HepG2 (cell line): ENCODE results near the gene GRIFIN.

Source experiments
- CCAR2 ChIP-seq: fragments of 200-400 bp; formaldehyde crosslinking; optimal IDR thresholded peaks from 2 replicates; pipeline ENCODE3; 2018; ENCODE audit warnings: low read depth, mild to moderate bottlenecking, low read length, moderate library complexity
- ESRRA ChIP-seq: sonication (generic); formaldehyde crosslinking; IDR thresholded peaks from 2 replicates; pipeline ENCODE4 v1.5.1; 2020; ENCODE audit warnings: mild to moderate bottlenecking, low read depth, missing genetic modification reagents
- HHEX ChIP-seq: IDR thresholded peaks from 2 replicates; pipeline ENCODE4 v1.6.1; 2016; ENCODE audit warnings: control low read depth
- MBNL3 ChIP-seq: fragments of 250-450 bp; sonication (Bioruptor Pico); conservative IDR thresholded peaks from 2 replicates; pipeline ENCODE4 v1.8.0; 2022; ENCODE audit warnings: mild to moderate bottlenecking, inconsistent platforms
- NFIB ChIP-seq: sonication (generic); formaldehyde crosslinking; IDR thresholded peaks from 2 replicates; pipeline ENCODE4 v1.9.0; 2021; ENCODE audit warnings: missing genetic modification reagents, mild to moderate bottlenecking, borderline replicate concordance
- NPAS2 ChIP-seq: sonication (generic); formaldehyde crosslinking; IDR thresholded peaks from 2 replicates; pipeline ENCODE4 v1.8.0; 2022; ENCODE audit warnings: mild to moderate bottlenecking, missing genetic modification reagents, borderline replicate concordance
- PCBP2 ChIP-seq: fragments of 200-400 bp; formaldehyde crosslinking; optimal IDR thresholded peaks from 2 replicates; pipeline ENCODE3; 2018; ENCODE audit warnings: low read length, low read depth; ENCODE audit not compliant: poor library complexity, severe bottlenecking
- POLR2AphosphoS5 ChIP-seq: IDR thresholded peaks from 2 replicates; pipeline ENCODE4 v1.6.1; 2012; ENCODE audit warnings: low read depth, low read length
- PTBP1 ChIP-seq: fragments of 200-400 bp; formaldehyde crosslinking; IDR thresholded peaks from 2 replicates; pipeline ENCODE4 v1.6.1; 2018; ENCODE audit warnings: low read length, low read depth; ENCODE audit not compliant: poor library complexity, severe bottlenecking
- SMARCC2 ChIP-seq: fragments of 450-650 bp; IDR thresholded peaks from 2 replicates; pipeline ENCODE4 v1.6.1; 2017; ENCODE audit warnings: antibody characterized with exemption, mild to moderate bottlenecking
- TF ChIP-seq, protein P1 (sequence below): sonication (generic); formaldehyde crosslinking; IDR thresholded peaks from 2 replicates; pipeline ENCODE4 v1.5.1; 2020; ENCODE audit warnings: missing genetic modification reagents, mild to moderate bottlenecking, borderline replicate concordance
- TF ChIP-seq, protein P2 (sequence below): sonication (generic); formaldehyde crosslinking; IDR thresholded peaks from 2 replicates; pipeline ENCODE4 v1.9.0; 2021; ENCODE audit warnings: mild to moderate bottlenecking, missing genetic modification reagents
- TF ChIP-seq, protein P3 (sequence below), 2 experiments: sonication (generic) in 1 of 2; formaldehyde crosslinking in 1 of 2; IDR thresholded peaks; 2 replicates each; pipeline versions ENCODE4 v1.5.1 to v1.6.1; 2011 to 2020; ENCODE audit warnings: borderline replicate concordance in 1 of 2, low read depth in 1 of 2, low read length in 1 of 2, mild to moderate bottlenecking in 1 of 2, missing genetic modification reagents in 1 of 2, moderate library complexity in 1 of 2
- TF ChIP-seq, protein P4 (sequence below): sonication (generic); formaldehyde crosslinking; IDR thresholded peaks from 2 replicates; pipeline ENCODE4 v1.5.0; 2020; ENCODE audit warnings: mild to moderate bottlenecking, missing genetic modification reagents, moderate library complexity

DNA sequence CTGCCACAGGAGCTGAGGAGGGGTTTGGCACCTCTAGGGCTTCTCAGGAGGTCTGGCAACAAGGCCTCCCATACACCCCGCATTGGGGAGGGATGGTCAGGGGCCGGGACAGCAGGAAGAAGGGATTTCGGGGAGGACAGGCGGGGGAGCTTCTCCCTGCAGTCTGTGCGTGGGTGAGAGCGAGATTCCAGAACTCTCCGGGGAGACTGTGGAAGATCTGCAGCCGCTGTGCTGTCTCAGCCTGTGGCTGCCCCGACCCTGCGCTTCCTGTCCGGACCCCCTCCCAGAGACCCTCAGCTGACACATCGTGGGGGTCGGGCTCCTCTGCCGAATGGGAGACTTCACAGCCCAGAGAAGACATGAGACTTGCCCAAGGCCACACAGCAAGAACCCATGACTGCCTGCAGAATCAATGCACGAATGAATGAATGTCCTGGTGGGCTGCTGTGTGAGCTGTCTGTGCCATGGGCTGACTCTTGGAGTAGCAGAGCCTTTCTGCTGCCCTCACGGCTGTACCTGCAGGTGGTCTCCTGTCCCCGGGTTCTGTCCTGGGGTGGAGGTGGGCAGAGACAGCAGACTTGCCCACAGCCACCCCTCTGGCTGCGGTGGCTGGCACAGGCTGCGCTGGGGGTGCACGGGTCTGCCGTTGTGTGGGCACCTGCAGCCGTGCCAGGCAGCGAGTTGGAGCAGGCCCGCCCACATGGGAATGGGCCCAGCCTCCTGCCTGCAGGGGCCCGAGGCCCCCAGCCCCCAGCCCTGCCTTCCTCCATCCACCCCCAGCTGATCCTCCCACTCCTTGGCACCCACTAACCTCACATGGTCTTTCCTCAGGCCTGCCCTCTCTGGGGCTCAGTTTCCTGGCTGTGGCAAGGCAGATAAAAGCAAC is 27.1 kb upstream of the GRIFIN start:
- TF ChIP-seq HHEX, result no peak
- TF ChIP-seq POLR2AphosphoS5, result no peak
- TF ChIP-seq NFIB, result no peak
- TF ChIP-seq, protein P1, sequence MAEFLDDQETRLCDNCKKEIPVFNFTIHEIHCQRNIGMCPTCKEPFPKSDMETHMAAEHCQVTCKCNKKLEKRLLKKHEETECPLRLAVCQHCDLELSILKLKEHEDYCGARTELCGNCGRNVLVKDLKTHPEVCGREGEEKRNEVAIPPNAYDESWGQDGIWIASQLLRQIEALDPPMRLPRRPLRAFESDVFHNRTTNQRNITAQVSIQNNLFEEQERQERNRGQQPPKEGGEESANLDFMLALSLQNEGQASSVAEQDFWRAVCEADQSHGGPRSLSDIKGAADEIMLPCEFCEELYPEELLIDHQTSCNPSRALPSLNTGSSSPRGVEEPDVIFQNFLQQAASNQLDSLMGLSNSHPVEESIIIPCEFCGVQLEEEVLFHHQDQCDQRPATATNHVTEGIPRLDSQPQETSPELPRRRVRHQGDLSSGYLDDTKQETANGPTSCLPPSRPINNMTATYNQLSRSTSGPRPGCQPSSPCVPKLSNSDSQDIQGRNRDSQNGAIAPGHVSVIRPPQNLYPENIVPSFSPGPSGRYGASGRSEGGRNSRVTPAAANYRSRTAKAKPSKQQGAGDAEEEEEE (CRISPR knock-in tag), result no peak
- TF ChIP-seq ESRRA, result no peak
- no peak for TF ChIP-seq MBNL3 (CRISPR knock-in tag)
- no peak for TF ChIP-seq SMARCC2
- TF ChIP-seq NPAS2 (CRISPR knock-in tag), result no peak
- TF ChIP-seq PTBP1, result no peak
- TF ChIP-seq, protein P2, sequence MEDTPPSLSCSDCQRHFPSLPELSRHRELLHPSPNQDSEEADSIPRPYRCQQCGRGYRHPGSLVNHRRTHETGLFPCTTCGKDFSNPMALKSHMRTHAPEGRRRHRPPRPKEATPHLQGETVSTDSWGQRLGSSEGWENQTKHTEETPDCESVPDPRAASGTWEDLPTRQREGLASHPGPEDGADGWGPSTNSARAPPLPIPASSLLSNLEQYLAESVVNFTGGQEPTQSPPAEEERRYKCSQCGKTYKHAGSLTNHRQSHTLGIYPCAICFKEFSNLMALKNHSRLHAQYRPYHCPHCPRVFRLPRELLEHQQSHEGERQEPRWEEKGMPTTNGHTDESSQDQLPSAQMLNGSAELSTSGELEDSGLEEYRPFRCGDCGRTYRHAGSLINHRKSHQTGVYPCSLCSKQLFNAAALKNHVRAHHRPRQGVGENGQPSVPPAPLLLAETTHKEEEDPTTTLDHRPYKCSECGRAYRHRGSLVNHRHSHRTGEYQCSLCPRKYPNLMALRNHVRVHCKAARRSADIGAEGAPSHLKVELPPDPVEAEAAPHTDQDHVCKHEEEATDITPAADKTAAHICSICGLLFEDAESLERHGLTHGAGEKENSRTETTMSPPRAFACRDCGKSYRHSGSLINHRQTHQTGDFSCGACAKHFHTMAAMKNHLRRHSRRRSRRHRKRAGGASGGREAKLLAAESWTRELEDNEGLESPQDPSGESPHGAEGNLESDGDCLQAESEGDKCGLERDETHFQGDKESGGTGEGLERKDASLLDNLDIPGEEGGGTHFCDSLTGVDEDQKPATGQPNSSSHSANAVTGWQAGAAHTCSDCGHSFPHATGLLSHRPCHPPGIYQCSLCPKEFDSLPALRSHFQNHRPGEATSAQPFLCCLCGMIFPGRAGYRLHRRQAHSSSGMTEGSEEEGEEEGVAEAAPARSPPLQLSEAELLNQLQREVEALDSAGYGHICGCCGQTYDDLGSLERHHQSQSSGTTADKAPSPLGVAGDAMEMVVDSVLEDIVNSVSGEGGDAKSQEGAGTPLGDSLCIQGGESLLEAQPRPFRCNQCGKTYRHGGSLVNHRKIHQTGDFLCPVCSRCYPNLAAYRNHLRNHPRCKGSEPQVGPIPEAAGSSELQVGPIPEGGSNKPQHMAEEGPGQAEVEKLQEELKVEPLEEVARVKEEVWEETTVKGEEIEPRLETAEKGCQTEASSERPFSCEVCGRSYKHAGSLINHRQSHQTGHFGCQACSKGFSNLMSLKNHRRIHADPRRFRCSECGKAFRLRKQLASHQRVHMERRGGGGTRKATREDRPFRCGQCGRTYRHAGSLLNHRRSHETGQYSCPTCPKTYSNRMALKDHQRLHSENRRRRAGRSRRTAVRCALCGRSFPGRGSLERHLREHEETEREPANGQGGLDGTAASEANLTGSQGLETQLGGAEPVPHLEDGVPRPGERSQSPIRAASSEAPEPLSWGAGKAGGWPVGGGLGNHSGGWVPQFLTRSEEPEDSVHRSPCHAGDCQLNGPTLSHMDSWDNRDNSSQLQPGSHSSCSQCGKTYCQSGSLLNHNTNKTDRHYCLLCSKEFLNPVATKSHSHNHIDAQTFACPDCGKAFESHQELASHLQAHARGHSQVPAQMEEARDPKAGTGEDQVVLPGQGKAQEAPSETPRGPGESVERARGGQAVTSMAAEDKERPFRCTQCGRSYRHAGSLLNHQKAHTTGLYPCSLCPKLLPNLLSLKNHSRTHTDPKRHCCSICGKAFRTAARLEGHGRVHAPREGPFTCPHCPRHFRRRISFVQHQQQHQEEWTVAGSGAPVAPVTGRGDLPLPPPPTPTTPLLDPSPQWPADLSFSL (CRISPR knock-in tag), result no peak
- no peak for TF ChIP-seq PCBP2
- no peak for TF ChIP-seq CCAR2
- TF ChIP-seq, protein P3, sequence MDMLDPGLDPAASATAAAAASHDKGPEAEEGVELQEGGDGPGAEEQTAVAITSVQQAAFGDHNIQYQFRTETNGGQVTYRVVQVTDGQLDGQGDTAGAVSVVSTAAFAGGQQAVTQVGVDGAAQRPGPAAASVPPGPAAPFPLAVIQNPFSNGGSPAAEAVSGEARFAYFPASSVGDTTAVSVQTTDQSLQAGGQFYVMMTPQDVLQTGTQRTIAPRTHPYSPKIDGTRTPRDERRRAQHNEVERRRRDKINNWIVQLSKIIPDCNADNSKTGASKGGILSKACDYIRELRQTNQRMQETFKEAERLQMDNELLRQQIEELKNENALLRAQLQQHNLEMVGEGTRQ (IDR thresholded peaks at IDR 0.05; ENCODE audit: low read depth, low read length), result no peak
- TF ChIP-seq, protein P3 (CRISPR knock-in tag; IDR thresholded peaks at IDR 0.05; ENCODE audit: borderline replicate concordance), result no peak
- TF ChIP-seq, protein P4, sequence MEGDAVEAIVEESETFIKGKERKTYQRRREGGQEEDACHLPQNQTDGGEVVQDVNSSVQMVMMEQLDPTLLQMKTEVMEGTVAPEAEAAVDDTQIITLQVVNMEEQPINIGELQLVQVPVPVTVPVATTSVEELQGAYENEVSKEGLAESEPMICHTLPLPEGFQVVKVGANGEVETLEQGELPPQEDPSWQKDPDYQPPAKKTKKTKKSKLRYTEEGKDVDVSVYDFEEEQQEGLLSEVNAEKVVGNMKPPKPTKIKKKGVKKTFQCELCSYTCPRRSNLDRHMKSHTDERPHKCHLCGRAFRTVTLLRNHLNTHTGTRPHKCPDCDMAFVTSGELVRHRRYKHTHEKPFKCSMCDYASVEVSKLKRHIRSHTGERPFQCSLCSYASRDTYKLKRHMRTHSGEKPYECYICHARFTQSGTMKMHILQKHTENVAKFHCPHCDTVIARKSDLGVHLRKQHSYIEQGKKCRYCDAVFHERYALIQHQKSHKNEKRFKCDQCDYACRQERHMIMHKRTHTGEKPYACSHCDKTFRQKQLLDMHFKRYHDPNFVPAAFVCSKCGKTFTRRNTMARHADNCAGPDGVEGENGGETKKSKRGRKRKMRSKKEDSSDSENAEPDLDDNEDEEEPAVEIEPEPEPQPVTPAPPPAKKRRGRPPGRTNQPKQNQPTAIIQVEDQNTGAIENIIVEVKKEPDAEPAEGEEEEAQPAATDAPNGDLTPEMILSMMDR (CRISPR knock-in tag), result no peak
